ENCODE measurements around the gene EYS.
"Not testable (repeated sequence)": the region's sequence is repeated elsewhere in the genome, so short reads cannot be mapped to it uniquely, and the experiment has no call there.

EYS gene

DNA sequence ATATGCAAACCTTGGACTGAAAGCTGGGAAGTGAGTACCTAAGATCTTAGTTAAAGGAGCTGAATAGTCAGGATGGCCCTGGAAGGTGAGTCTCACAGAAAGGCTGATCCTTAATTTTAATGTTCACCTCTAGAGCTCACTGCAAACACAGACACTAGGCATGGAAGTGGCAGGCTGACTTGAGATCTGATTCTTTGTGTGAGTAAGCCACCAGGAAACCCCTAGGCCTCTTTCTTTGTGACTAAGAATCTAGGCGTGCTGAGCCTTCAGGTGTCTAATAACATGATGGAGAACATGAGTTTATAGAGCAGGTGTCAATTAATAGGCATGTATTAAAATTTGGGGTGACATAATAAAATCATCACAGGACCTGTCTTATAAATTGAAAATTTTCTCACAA, 642.2 kb downstream of the EYS start:
- no peak for DNase-seq

DNA sequence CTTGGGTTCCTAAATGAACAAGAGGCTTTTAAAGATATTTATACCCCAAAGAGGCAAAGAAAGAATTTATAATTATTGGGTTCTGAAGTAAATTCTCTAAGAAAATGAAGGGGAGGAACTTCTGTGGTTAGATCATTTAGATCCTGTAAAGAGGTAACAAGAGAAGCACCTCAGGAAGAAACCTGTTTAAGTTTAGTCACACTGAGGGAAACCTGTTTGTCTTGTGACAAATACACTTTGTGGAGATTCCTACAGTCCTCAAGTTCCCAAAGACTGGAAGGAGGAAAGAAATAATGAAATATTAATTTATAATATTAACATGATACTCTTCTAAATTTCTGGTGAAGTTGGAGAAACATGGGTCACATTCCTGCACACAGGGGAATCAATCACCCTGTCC, 647.5 kb downstream of the EYS start:
- DNase-seq, result no peak

DNA sequence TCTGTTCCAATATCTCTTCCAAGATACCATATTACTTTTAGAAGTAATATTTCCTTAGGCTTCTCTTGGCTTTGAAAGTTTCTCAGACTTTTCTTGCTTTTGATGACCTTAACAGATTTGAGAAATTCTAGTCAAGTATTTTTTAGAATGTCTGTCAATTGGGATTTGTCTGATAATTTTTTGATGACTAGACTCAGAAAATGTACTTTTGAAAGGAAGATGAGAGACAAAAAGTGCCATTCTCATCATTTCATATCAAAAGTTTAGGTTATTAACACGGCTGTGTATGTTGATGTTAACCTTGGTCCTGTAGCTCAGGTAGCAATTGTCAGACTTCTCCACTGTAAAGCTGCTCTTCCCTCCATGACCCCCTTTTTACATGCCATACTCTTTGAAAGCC, 651.5 kb downstream of the EYS start:
- no peak for DNase-seq

DNA sequence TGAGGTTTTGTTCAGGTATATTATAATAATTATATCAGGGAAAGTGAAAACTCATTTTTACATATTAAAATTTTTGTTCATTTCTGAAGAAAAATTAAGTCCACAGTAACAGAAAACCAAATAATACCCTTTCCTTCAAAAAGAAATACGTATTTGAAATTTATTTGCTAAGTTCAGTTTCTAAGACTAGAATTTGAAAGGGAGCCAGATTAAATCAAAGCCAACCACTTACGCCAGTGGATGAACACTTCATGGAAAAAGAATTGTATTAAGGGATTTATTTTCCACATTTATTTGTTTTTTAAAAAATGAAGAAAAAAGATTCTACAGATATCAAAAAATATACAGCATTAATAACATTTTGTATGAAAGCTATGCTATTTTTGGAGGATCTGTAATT, 654.4 kb downstream of the EYS start:
- DNase-seq, result no peak

DNA sequence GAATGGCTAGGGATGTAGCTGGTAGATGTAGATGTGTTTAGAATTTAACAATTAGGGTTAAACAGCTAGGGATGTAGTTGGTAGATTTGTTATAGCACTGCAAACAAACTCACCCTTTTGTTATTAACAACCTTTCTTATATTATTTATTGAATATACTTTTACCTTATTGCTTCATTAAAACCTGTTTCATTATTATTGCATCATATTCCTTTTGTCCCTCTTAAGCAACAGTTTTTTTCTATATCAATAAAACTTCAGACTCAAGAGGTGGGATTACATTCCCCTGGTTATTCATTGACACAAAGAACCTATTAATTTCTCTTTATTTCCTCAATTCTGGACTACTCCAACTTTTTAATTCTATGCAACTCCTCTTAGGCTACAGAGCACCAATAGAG, 661.2 kb downstream of the EYS start:
- no peak for DNase-seq

DNA sequence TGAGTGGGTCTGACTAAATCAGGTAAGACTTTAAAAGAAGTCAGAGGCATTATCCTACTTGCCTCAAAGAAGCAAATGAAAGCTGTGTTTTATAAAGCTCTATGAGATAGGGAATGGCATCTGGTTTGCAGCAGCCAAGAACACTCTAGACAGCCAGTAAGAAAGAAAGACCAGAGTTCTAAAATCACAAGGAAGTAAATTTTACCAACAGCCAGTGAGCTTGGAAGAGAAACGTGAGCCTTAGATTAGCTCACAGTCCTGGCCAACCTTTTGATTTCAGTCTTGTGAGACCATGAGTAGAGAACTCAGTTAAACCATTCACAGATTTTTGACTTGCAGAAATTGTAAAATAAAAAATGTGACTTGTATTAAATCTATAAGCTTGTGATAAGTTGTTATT, 693.0 kb downstream of the EYS start:
- no peak for DNase-seq

DNA sequence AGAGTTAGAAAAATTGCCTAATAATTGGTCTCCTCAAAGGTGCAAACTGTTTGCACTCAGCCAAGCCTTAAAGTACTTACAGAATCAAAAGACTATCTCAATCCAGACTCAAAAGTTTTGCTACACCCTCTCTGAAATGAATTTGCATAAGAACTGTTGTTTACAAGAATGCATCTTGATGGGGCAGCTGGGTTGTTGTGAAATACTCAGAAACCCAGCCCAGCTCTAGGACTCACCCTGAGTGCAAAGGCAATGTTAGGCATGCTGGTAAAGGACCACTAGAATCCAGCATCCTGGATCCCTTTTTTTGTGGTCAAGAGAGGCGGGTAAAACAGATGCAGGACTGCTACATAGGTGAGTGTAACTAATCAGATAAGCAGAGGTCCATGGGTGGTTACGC, 700.2 kb downstream of the EYS start:
- no peak for DNase-seq

DNA sequence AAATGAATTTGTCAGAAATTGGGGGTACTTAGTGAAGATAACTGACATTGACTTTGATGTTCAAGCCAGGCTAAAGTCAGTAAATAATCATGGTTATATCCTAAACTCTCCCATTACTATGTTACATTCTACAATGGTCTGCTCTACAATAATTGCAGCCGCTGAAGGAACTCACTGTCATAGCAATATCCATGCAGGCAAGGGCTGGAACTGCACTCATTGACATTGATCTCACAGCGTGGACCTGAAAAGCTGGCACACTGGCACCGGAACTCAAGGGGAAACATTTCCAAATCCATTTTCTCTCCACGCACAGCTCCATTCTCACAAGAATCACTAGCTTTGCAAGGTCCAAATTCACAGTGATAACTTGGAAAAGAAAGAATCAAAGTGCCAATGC, 702.7 kb downstream of the EYS start:
- DNase-seq, result no peak

DNA sequence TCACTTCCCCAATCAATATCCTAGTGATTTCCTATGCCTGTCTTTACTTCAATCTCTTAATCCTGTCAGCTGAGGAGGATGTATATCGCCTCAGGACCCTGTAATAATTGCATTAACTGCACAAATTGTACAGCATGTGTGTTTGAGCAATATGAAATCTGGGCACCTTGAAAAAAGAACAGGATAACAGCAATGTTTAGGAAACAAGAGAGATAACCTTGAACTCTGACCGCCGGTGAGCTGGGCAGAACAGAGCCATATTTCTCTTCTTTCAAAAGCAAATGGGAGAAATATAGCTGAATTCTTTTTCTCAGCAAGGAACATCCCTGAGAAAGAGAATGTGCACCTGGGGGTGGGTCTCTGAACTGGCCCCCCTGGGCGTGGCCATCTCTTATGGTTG, 704.1 kb downstream of the EYS start:
- not testable (repeated sequence) for DNase-seq

DNA sequence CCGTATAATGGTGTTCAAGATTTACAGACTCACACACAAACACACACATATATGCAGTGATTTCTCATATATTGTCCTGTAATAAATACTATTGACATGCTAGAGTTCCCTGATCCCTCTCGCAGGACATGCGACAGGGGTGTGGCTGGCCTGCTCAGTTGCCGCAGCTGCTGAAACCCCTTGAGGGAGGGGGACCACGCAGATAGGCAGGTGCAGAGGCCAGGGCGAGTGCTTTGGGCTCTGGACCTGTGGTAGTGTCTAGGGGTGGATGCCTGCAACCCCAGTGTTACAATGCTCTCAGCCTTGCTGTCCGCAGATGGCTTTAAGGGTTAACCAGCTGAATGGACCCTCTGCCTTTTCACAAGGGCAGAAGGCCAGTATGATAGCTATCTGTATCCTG, 706.2 kb downstream of the EYS start:
- no peak for DNase-seq

DNA sequence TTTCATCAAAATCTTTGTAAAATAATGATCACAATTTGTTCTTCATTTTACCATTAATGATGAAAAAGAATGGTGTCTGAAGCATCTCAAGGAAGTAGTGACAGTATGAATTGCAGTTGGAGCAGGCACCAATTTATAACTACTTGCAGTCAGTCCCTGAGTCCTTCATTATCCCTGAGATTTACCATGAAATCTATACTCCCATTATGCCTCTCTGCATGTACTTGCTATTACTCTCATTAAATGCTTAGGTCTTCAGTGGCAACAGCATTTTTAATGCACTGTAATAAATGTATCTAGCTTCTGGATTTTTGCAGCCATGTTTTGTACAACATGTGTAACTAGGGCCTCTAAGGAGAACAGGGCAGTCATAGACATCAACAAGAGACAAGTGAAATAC, 708.8 kb downstream of the EYS start:
- DNase-seq, result no peak

DNA sequence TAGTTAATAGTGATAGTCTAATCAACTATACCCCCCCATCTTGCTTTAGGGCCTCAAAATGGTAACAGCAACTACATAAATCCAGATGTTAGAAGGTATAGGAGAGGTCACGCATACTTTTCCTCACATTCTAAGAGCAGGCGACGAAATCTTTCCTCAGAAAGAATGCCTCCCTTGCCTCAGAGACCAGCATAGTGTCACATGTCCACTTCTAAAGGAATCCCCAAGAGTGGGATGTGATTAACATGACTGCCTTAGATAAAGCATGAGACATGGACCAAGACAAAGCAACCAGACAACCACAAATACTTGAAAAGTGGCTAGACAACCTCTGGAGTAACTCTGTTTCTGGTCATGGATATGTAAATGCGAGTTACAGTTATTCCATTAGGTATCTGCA, 710.7 kb downstream of the EYS start:
- DNase-seq, result no peak

DNA sequence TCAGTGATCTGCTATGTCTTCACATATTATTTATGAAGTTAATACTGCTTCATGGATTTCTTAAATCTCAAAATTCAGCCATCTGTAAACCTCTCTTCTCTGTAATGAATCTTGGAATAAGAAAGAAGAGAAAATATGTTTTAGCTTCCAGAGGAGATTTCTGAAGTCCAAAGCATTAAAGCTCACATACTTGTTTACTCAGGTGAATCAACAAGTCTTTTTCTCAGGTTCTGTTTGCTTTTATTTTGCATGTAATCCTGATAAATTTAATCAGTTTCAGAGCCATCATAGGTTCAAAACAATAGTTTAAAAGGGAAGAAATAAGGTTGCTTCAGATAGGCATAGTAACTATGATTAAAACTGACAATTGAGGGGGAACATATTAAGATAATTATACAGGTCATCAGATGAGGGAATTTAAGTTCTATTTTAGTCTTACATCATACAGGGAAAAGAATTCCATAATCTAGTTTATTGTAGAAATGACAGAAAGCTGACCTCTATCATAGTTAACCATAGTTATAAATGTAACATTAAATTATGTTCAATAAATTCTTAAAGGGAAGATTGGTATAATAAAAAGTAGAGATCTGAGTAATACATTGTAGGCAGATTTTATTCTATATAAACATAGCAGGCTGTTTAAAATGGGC, 716.2 kb downstream of the EYS start:
- DNase-seq, result no peak

DNA sequence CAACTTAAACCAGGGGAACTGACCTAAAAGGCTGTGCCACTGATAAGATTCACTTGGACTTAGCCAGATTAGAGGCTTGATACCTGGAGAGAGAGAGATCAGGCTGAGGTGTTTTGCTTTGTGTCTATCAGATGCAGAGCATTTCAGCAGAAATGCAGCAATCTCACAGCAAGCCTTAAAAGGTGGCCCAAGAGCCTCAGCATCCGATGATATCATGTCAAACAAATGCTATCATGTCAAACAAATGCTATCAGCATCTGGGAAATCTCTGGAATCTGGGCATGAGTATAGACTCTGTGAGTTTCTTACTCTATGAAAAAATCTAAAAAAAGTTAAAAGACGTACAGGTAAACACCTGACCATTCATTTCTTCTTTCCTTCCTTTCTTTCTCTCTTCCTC, 718.9 kb downstream of the EYS start:
- no peak for DNase-seq

DNA sequence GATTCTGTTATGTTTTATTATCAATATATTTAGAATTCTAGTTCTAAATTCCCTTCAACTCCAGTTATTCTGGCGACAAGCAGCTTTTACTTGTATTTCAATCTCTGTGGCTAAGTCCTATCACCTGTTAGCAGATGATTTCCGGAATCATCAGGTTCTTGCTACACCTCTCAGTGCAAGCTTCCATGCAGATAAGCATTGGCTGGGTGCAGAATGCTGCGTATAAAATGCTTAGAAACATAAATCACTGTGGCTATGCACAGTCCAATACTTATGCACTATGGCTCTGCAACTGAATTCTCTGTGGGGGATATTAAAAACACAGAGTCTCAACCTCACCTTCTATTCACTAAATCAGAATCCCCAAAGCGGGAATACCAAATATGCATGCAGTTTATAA, 720.0 kb downstream of the EYS start:
- no peak for DNase-seq

DNA sequence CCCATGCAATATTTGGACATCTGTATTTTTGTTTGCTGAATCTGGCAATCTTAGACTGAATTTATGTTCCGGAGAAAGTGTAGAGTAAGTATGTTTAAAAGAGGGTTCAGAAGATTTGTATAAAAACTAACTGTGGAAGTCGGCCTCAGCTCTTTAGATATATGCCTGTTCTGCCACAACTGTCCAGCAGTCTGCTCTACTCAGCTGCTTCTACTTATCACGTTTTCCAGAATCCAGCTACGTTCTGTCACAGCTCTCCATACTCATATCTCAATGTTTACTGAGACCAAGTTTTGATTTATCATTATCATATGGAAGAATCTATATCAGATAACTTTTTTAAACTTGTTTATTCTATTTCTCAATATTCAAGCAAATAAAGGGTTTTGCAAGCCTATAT, 721.3 kb downstream of the EYS start:
- no peak for DNase-seq

DNA sequence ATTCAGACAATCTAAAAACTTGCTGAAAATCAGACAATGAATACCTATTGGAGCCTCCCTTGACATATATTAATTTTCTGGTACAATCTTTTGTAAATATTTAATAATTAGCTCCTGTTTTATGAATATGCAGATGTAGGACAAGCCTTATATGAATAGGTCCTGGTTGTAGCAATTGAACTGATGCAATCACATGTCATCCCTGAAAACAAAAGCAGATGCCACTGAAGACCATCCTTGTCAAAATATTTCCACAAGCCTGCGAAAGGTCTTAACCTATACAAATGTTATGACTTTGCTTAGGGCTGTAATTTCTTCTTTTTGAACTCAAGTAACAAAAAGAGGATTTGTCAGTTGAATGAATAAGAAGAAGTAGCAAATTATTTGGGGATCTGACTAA, 722.1 kb downstream of the EYS start:
- no peak for DNase-seq

DNA sequence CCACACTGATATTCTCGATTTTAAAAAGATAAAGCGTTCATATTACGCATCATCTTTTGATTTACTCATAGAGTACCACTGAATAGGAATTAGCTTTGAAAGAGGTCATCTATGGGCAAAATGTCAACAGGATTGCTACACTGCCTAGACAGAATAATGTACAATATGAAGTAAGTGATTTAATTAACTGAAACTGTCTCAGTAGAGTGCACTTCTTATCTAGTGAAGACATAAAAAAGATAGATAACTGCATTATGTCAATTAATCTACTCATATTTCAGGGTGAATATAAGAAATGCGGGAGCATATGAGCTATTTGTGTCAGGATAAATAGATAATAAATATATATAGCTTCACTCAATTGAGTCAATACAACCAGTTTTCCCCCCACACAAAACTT, 723.9 kb downstream of the EYS start:
- DNase-seq, result no peak

DNA sequence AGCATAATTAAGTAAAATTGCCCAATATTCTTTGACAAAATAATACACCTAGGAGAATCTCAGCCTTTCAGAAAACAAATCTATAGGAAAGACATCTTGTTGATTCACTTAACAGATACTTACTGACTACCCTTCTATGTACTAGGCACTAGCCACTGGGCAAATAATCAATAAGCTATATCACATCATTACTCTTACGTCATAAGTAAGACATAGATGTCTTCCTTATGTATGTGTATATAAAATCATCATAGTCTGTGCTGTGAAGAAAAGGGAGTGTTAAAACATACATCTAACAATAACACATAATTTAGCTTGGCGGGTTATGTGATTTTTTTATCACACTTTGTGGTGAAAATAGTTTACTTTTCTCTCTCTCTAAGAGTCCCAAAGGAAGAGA, 733.9 kb downstream of the EYS start:
- DNase-seq, result no peak

DNA sequence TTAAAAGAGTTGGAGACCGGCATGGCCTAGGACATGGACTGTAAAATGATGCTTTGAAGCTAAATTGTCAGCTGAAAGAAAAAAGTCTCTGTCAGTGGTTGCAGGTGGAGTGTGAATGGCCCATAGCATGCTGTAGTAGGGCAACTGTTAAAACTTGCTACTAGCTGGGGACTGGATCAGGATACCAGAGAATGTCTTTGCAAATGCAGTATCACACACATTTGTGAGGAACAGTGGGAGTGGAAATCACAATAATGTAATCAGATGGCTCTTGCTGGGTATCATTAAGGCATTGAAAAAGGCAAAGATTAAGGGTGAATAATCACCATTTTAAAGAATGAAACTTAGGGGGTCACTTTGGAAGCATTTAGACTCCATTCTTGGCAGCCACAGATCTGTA, 737.9 kb downstream of the EYS start:
- no peak for DNase-seq

DNA sequence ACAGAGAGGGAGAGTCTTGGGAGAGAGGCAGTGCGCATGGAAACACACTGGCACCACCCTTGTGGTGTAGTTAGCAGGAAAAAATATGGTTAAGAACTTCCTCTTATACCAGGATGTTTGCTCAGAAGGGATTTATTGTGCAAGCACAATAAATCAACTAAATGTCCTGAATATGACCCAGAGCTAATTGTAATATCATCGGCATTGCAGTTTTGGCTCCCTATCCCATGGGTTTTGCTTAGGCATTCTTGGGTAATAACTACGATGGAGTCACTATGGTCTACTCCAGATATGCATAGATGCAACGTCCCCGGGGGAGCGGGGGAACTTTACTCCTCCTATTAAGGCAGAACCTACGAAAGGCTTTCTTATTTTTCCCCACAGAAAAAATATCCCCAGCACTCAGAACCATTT, 751.6 kb downstream of the EYS start:
- no peak for DNase-seq

DNA sequence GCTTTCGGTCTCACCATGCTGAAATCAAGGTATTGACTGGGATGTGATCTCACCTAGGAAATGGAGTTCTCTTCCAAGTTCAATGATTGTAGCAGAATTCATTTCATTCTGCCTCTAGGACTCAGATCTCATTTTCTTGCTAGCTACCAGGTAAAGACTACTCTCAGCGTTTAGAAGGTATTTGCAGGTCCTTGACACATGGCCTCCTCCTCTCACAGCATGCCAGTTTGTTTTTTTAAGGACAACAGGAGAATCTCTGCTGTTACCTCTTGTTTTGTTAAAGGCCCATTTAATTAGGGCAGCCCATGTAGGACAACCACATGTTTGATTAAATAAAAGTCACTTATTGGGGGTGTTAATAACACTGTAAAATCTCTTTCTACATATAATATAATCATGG, 757.8 kb downstream of the EYS start:
- DNase-seq, result no peak

DNA sequence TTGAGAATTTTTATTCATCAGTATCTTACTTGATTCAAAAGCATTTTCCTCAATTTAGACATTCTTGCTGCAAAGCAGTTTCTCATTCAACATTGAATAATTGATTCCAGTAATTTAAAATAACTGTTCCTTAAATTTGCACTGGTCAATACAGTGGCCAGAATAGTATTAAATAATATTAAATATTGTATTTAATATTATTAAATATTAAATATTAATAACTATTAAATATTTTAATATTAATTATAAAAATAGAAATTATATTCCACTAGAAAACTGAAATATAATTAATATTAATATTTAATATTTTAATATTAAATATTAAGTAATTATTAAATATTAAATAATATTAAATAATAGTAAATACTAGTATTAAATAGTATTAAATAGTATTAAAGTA, 758.8 kb downstream of the EYS start:
- no peak for DNase-seq

DNA sequence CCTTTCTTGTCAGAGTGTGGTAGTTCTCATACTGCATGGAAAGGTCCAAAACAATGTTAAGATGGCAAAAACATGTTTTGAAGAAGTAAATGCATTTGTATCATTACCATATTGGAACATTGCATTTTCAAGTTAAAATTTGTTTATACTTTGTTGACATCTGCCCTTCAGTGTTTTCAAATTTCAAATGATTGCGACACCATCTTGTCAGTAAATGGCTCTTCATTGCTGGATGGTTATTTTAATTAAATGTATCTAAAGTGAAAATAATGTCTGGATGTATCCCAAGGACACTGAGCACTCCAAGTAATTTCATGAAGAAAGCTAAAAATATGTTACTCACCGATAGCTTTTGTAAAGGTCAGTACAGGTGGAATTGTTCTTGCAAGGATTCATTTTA, 761.6 kb downstream of the EYS start:
- no peak for DNase-seq

DNA sequence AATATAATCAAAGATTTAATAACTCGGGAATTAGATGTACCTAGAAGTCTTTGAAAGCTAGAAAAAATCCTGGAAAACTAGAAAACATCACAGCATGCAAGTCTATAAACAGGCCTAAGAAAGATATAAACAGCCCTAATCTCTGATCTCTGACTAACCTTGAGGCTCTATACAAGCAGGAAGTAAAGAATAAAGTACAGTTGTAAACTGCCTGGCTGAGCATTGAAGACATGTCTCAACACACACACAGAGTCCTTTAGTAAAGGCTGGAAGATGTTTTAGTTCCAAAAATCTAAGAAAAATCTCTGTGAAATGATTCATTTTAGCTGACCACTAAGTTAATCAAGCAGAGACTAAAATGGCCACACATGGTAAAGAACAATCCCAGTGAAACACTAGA, 774.5 kb downstream of the EYS start:
- no peak for DNase-seq

DNA sequence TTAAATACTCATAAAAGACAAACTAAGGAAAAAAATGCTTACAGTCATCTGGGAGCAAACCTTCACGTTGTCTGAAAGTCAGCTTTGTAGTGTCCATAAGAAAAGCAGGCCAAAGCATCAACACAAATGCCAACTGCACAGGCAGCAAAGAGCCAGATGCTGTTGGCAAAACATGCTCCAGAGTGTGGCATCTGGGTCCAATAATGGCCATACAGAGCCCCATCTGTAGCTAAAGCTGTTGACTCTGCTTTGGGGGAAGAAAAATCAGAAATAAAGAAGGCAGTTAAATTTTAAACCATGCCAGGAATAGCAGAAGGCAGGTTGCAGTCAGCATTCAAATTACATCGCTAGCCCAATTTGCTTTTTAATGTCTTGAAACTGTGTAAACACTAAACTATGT, 776.3 kb downstream of the EYS start:
- no peak for DNase-seq
